ENCODE data around the gene GSTM1.
A peak's percentile ranks its signal among the peaks of the same experiment; 100 is the strongest.

GSTM1 gene

GRCh38 chr1:109687641-109688499, at the start of gene GSTM1:
Gene GSTM1, plus strand, starts transcription at chr1:109687817. Its CDS starts 57 bp downstream, at chr1:109687874.
- TF ChIP-seq CTCF (IDR thresholded peaks at IDR 0.05; ENCODE audit: insufficient read depth, low read length, missing control alignments): no peak
- ChIA-PET POLR2A (no interaction called here), CTCF (no interaction called here)
- no peak within 1 kb of the TSS for H3K4me3 ChIP-seq (ENCODE audit: low read depth, low read length)
- no peak for DNase-seq (ENCODE audit: low read depth, low spot score)

GRCh38 chr1:109639063-109639840, 48.4 kb upstream of the GSTM1 start:
- ChIA-PET POLR2A (interaction anchor here (1.6 to 2.2 kb wide), 3 partner anchors 91 to 345 kb away, joined by 7 to 11 read pairs (median 7); partner anchors contain the start of genes AHCYL1 and GNAI3), CTCF (interaction anchor here (0.5 to 18.9 kb wide), 43 partner anchors 13 to 664 kb away, joined by 3 to 830 read pairs (median 5); partner anchors contain the start of genes AHCYL1, AMPD2, CYB561D1 and EPS8L3)
- no peak for DNase-seq (ENCODE audit: low read depth, low spot score)
- TF ChIP-seq CTCF (IDR thresholded peaks at IDR 0.05; ENCODE audit: insufficient read depth, low read length, missing control alignments): no peak
- H3K4me3 ChIP-seq (ENCODE audit: low read depth, low read length): no peak overlapping the region

GRCh38 chr1:109639841-109640184, 47.8 kb upstream of the GSTM1 start:
- ChIA-PET POLR2A (interaction anchor here (0.7 to 2.2 kb wide), 5 partner anchors 91 to 345 kb away, joined by 3 to 11 read pairs (median 7); partner anchors contain the start of genes AHCYL1 and GNAI3), CTCF (interaction anchor here (0.6 to 18.9 kb wide), 57 partner anchors 13 to 665 kb away, joined by 3 to 830 read pairs (median 5); partner anchors contain the start of genes AHCYL1, AMPD2, CYB561D1 and EPS8L3)
- H3K4me3 ChIP-seq (ENCODE audit: low read depth, low read length): no peak overlapping the region
- no peak for TF ChIP-seq CTCF (IDR thresholded peaks at IDR 0.05; ENCODE audit: insufficient read depth, low read length, missing control alignments)
- DNase-seq (ENCODE audit: low read depth, low spot score): no peak

- H3K4me3 ChIP-seq (ENCODE audit: low read depth, low read length): no peak overlapping the region
- ChIA-PET POLR2A (interaction anchor here (0.6 to 2.2 kb wide), 6 partner anchors 92 to 344 kb away, joined by 3 to 11 read pairs (median 5); partner anchors contain the start of genes AHCYL1 and GNAI3), CTCF (interaction anchor here (0.6 to 18.9 kb wide), 65 partner anchors 13 to 413 kb away, joined by 3 to 830 read pairs (median 4); partner anchors contain the start of genes AHCYL1, AMPD2, CYB561D1 and EPS8L3)
- peak; percentile 90 for TF ChIP-seq CTCF (IDR thresholded peaks at IDR 0.05; ENCODE audit: insufficient read depth, low read length, missing control alignments)
- no peak for DNase-seq (ENCODE audit: low read depth, low spot score)
Observed at GRCh38 chr1:109640285-109640865, 47.2 kb upstream of the GSTM1 start.

GRCh38 chr1:109641078-109641740, 46.4 kb upstream of the GSTM1 start:
- TF ChIP-seq CTCF (IDR thresholded peaks at IDR 0.05; ENCODE audit: insufficient read depth, low read length, missing control alignments): no peak
- DNase-seq (ENCODE audit: low read depth, low spot score): no peak
- POLR2A ChIA-PET: interaction anchor here (0.6 to 1.8 kb wide), 4 partner anchors 93 to 343 kb away, joined by 3 to 11 read pairs (median 5); partner anchors contain the start of genes AHCYL1 and GNAI3
- CTCF ChIA-PET: interaction anchor here (0.6 to 18.9 kb wide), 42 partner anchors 12 to 412 kb away, joined by 3 to 830 read pairs (median 7); partner anchors contain the start of genes AHCYL1, AMPD2, CYB561D1 and EPS8L3
- no peak overlapping the region for H3K4me3 ChIP-seq (ENCODE audit: low read depth, low read length)
